ENCODE data around the gene ERCC1. TPM values are rescaled to one million over a fixed set of nuclear protein-coding genes. Genes with fewer than 3 reads are reported as not detected.
"Not testable (repeated sequence)": the region's sequence is repeated elsewhere in the genome, so short reads cannot be mapped to it uniquely, and the experiment has no call there.

The ERCC1 gene
- total RNA-seq, 1 experiment from 2014 or later = 103 TPM

DNA sequence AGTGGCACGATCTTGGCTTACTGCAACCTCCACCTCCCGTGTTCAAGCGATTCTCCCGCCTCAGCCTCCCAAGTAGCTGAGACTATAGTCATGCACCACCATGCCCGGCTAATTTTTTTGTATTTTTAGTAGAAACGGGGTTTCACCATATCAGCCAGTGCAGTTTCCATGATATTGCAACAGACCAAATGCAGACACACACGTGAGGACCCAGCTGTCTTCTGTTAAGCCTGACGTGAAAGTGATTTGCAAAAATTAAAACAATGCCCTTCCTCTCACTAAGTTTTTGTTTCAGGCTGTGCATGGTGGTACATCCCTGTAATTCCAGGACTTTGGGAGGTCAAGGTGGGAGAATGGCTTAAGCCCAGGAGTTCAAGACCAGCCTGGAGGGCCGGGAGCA lies 7.3 kb upstream of the ERCC1 start:
- DNase-seq (ENCODE audit: low read depth, low spot score); H3K27me3 ChIP-seq (ENCODE audit: insufficient read depth, low read length); H3K9ac ChIP-seq (ENCODE audit: low read length); H3K4me2 ChIP-seq (ENCODE audit: low read length); H3K27ac ChIP-seq (ENCODE audit: low read depth, low read length); H2AFZ ChIP-seq (ENCODE audit: low read depth, low read length, poor library complexity, severe bottlenecking); H4K20me1 ChIP-seq (ENCODE audit: insufficient read depth); H3K79me2 ChIP-seq (ENCODE audit: insufficient read depth, low read length); ATAC-seq; H3K4me3 ChIP-seq (replicated peaks in 1 of 2; ENCODE audit: low read depth in 1 of 2, low read length in 2 of 2); H3K36me3 ChIP-seq (ENCODE audit: control insufficient read depth in 1 of 2, insufficient read depth in 2 of 2, low read length in 2 of 2); BruUV-seq (replicated peaks); H3K9me2 ChIP-seq (ENCODE audit: insufficient read depth); intact Hi-C loops (cut with micrococcal nuclease); H3K9me3 ChIP-seq (ENCODE audit: control insufficient read depth in 1 of 2, insufficient read depth in 1 of 2, low read depth in 1 of 2, low read length in 2 of 2); RAD21 ChIA-PET (ENCODE audit: low non-redundant PET in 1 of 2, low total read pairs in 2 of 2, uncharacterized antibody in 2 of 2, unreplicated experiment in 2 of 2): not testable (repeated sequence)
- ChIA-PET POLR2A (interaction anchor here (0.7 to 1.2 kb wide), 2 partner anchors 37 kb away, joined by 4 read pairs; partner anchors contain the start of gene FOSB), CTCF (interaction anchor here (1.9 to 2.3 kb wide), 3 partner anchors 9 to 48 kb away, joined by 6 to 19 read pairs (median 6); no protein-coding TSS in a partner anchor)
- peaks cover 16 to 34% of the 10 kb centered on the region in 2 experiments for H3K4me1 ChIP-seq (ENCODE audit: control insufficient read depth in 1 of 2, insufficient read depth in 2 of 2, low read length in 2 of 2)

DNA sequence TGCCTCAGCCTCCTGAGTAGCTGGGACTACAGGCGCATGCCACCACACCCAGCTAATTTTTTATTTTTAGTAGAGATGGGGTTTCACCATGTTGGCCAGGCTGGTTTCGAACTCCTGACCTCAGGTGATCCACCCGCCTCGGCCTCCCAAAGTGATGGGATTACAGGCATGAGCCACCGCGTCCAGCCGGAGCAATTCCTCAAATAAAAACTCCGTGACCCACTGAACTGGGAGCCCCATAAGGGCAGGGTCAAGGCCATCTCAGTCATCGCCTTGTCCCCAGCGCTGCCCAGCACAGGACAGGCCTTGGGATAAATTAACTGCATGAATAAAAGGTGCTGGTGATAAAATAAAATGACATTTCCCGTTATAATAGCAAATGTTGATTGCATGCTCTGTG lies 6.2 kb upstream of the ERCC1 start:
- BruUV-seq (replicated peaks); ATAC-seq; H3K4me2 ChIP-seq (ENCODE audit: low read length); H3K9me2 ChIP-seq (ENCODE audit: insufficient read depth); H2AFZ ChIP-seq (ENCODE audit: low read depth, low read length, poor library complexity, severe bottlenecking); H3K4me3 ChIP-seq (replicated peaks in 1 of 2; ENCODE audit: low read depth in 1 of 2, low read length in 2 of 2); H4K20me1 ChIP-seq (ENCODE audit: insufficient read depth); H3K27ac ChIP-seq (ENCODE audit: low read depth, low read length); H3K79me2 ChIP-seq (ENCODE audit: insufficient read depth, low read length); POLR2A ChIA-PET; H3K36me3 ChIP-seq (ENCODE audit: control insufficient read depth in 1 of 2, insufficient read depth in 2 of 2, low read length in 2 of 2); RAD21 ChIA-PET (ENCODE audit: low non-redundant PET in 1 of 2, low total read pairs in 2 of 2, uncharacterized antibody in 2 of 2, unreplicated experiment in 2 of 2); intact Hi-C loops (cut with micrococcal nuclease); H3K9me3 ChIP-seq (ENCODE audit: control insufficient read depth in 1 of 2, insufficient read depth in 1 of 2, low read depth in 1 of 2, low read length in 2 of 2); H3K27me3 ChIP-seq (ENCODE audit: insufficient read depth, low read length); DNase-seq (ENCODE audit: low read depth, low spot score); H3K9ac ChIP-seq (ENCODE audit: low read length): not testable (repeated sequence)
- CTCF ChIA-PET = interaction anchor here (1.5 to 2.3 kb wide), 3 partner anchors 10 to 56 kb away, joined by 4 to 19 read pairs (median 6); no protein-coding TSS in a partner anchor
- H3K4me1 ChIP-seq (ENCODE audit: control insufficient read depth in 1 of 2, insufficient read depth in 2 of 2, low read length in 2 of 2) = peaks cover 27 to 45% of the 10 kb centered on the region in 2 experiments
